ENCODE data around the gene VIM.

VIM gene

GRCh38 chr10:17238445-17239291 lies 10.6 kb downstream of the VIM start:
- TF ChIP-seq SIN3A (IDR thresholded peaks at IDR 0.05; ENCODE audit: borderline replicate concordance, insufficient read depth, low read length) (0 out of 2 replicates have a peak, but pooled peaks have one; percentile 17), TAF1 (IDR thresholded peaks at IDR 0.05; ENCODE audit: borderline replicate concordance, insufficient read depth, low read length) (no peak), POLR2AphosphoS5 (IDR thresholded peaks at IDR 0.05; ENCODE audit: low read depth, low read length) (no peak; the same call in 1 of the 2 replicates)

- TF ChIP-seq TAF1 (IDR thresholded peaks at IDR 0.05; ENCODE audit: borderline replicate concordance, insufficient read depth, low read length) (no peak), REST (IDR thresholded peaks at IDR 0.05; ENCODE audit: insufficient read depth in 1 of 2, low read depth in 2 of 2, low read length in 2 of 2) (no peak), FOXP2 (optimal IDR thresholded peaks at IDR 0.05; ENCODE audit: borderline replicate concordance, extremely low read depth, extremely low read length, insufficient read depth) (no peak), POLR2AphosphoS5 (IDR thresholded peaks at IDR 0.05; ENCODE audit: low read depth, low read length) (no peak), SIN3A (IDR thresholded peaks at IDR 0.05; ENCODE audit: borderline replicate concordance, insufficient read depth, low read length) (no peak)
Observed at GRCh38 chr10:17239345-17240085, 11.5 kb downstream of the VIM start.

- TF ChIP-seq TAF1 (IDR thresholded peaks at IDR 0.05; ENCODE audit: borderline replicate concordance, insufficient read depth, low read length) = no peak
Observed at GRCh38 chr10:17240096-17240495, 12.1 kb downstream of the VIM start.

GRCh38 chr10:17240616-17241015 lies 12.6 kb downstream of the VIM start:
- TF ChIP-seq FOXP2 (optimal IDR thresholded peaks at IDR 0.05; ENCODE audit: borderline replicate concordance, extremely low read depth, extremely low read length, insufficient read depth) (no peak), POLR2AphosphoS5 (IDR thresholded peaks at IDR 0.05; ENCODE audit: low read depth, low read length) (no peak), SIN3A (IDR thresholded peaks at IDR 0.05; ENCODE audit: borderline replicate concordance, insufficient read depth, low read length) (no peak), TAF1 (IDR thresholded peaks at IDR 0.05; ENCODE audit: borderline replicate concordance, insufficient read depth, low read length) (no peak), REST (IDR thresholded peaks at IDR 0.05; ENCODE audit: insufficient read depth in 1 of 2, low read depth in 2 of 2, low read length in 2 of 2) (no peak)

- no peak for TF ChIP-seq POLR2AphosphoS5 (IDR thresholded peaks at IDR 0.05; ENCODE audit: low read depth, low read length)
- TF ChIP-seq TAF1 (IDR thresholded peaks at IDR 0.05; ENCODE audit: borderline replicate concordance, insufficient read depth, low read length) = no peak
- no peak for TF ChIP-seq REST (IDR thresholded peaks at IDR 0.05; ENCODE audit: insufficient read depth in 1 of 2, low read depth in 2 of 2, low read length in 2 of 2)
- TF ChIP-seq FOXP2 (optimal IDR thresholded peaks at IDR 0.05; ENCODE audit: borderline replicate concordance, extremely low read depth, extremely low read length, insufficient read depth) = no peak
- no peak for TF ChIP-seq SIN3A (IDR thresholded peaks at IDR 0.05; ENCODE audit: borderline replicate concordance, insufficient read depth, low read length)
Observed at GRCh38 chr10:17241611-17242333, 13.7 kb downstream of the VIM start.

Measured in PFSK-1 (cell line).